ENCODE measurements around the gene NCOA5. TPM values are rescaled to one million over a fixed set of nuclear protein-coding genes. Genes with fewer than 3 reads are reported as not detected.

Gene NCOA5
- total RNA-seq (2021) (44.1 and 55.4 TPM in 2 replicates), Bru-seq, nascent RNA (percentile 97 among the genes with signal in this experiment), BruChase-seq, experiment 1, labeled RNA remaining after a 2-hour chase (percentile 92 among the genes with signal in this experiment), BruChase-seq, experiment 2, labeled RNA remaining after a 6-hour chase (percentile 83 among the genes with signal in this experiment)
- long read RNA-seq, transcript NCOA5-201 (8 exons, 3,220 nt): major isoform, 33 of 81 reads
- long read RNA-seq, partial matches to known transcripts: 20 of 81 reads
- long read RNA-seq, other reads (novel, unspliced or antisense): 28 of 81 reads

GRCh38 chr20:46089417-46090388 lies at the start of gene NCOA5:
NCOA5 (minus strand) TSS chr20:46089962; CDS start chr20:46079424, 10,538 bp downstream.
- Histone ChIP-seq H3K9me3 (ENCODE audit: low read depth, low read length, poor library complexity, severe bottlenecking) (no peaks in the 10 kb centered on the region), H3K4me1 (ENCODE audit: insufficient read depth, low read length, poor library complexity, severe bottlenecking) (peaks cover 33% of the 10 kb centered on the region), H3K36me3 (ENCODE audit: insufficient read depth, low read length, poor library complexity, severe bottlenecking) (no peaks in the 10 kb centered on the region), H3K4me3 (ENCODE audit: low read depth, low read length, poor library complexity, severe bottlenecking) (peak within 1 kb of the TSS; percentile 87), H3K27me3 (replicated peaks; ENCODE audit: insufficient read depth, low read depth, low read length, poor library complexity) (no peaks in the 10 kb centered on the region), H3K27ac (ENCODE audit: low read depth, low read length, poor library complexity, severe bottlenecking) (peak within 1 kb of the TSS; percentile 99)
- POLR2A ChIA-PET (ENCODE audit: low non-redundant PET): no interaction called here
- intact Hi-C loops (cut with micrococcal nuclease; ENCODE audit: unreplicated experiment): loop anchor here (5.0 kb wide), 1 partner anchor 67 kb away; no protein-coding TSS in a partner anchor
- peak; percentile 98 for DNase-seq (ENCODE audit: low spot score)
- CTCF ChIA-PET: interaction anchor here (1.7 kb wide), 1 partner anchor 103 kb away, joined by 6 read pairs; no protein-coding TSS in a partner anchor
- no TSS peak for BruUV-seq (replicated peaks)
- no peak for TF ChIP-seq EZH2 (IDR thresholded peaks at IDR 0.05; ENCODE audit: borderline replicate concordance, low read depth, low read length, poor library complexity, severe bottlenecking)
- TF ChIP-seq, protein P1, sequence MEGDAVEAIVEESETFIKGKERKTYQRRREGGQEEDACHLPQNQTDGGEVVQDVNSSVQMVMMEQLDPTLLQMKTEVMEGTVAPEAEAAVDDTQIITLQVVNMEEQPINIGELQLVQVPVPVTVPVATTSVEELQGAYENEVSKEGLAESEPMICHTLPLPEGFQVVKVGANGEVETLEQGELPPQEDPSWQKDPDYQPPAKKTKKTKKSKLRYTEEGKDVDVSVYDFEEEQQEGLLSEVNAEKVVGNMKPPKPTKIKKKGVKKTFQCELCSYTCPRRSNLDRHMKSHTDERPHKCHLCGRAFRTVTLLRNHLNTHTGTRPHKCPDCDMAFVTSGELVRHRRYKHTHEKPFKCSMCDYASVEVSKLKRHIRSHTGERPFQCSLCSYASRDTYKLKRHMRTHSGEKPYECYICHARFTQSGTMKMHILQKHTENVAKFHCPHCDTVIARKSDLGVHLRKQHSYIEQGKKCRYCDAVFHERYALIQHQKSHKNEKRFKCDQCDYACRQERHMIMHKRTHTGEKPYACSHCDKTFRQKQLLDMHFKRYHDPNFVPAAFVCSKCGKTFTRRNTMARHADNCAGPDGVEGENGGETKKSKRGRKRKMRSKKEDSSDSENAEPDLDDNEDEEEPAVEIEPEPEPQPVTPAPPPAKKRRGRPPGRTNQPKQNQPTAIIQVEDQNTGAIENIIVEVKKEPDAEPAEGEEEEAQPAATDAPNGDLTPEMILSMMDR (conservative IDR thresholded peaks at IDR 0.05; ENCODE audit: low read depth, low read length): peak; percentile 37; the same call in 1 of the 2 replicates

- Histone ChIP-seq H3K27ac (ENCODE audit: low read depth, low read length, poor library complexity, severe bottlenecking) (no peak overlapping the region), H3K4me3 (ENCODE audit: low read depth, low read length, poor library complexity, severe bottlenecking) (no peak overlapping the region), H3K27me3 (replicated peaks; ENCODE audit: insufficient read depth, low read depth, low read length, poor library complexity) (peaks cover 15% of the 10 kb centered on the region), H3K36me3 (ENCODE audit: insufficient read depth, low read length, poor library complexity, severe bottlenecking) (no peaks in the 10 kb centered on the region), H3K4me1 (ENCODE audit: insufficient read depth, low read length, poor library complexity, severe bottlenecking) (no peaks in the 10 kb centered on the region), H3K9me3 (ENCODE audit: low read depth, low read length, poor library complexity, severe bottlenecking) (no peaks in the 10 kb centered on the region)
- no peak for DNase-seq (ENCODE audit: low spot score)
- POLR2A ChIA-PET (ENCODE audit: low non-redundant PET): no interaction called here
- TF ChIP-seq, protein P1 (conservative IDR thresholded peaks at IDR 0.05; ENCODE audit: low read depth, low read length): no peak
- no peak for TF ChIP-seq EZH2 (IDR thresholded peaks at IDR 0.05; ENCODE audit: borderline replicate concordance, low read depth, low read length, poor library complexity, severe bottlenecking)
- BruUV-seq (replicated peaks): no TSS peak
- intact Hi-C loops (cut with micrococcal nuclease; ENCODE audit: unreplicated experiment): loop anchor here (10.0 kb wide), 2 partner anchors 105 to 545 kb away; partner anchors contain the start of gene TP53RK
- CTCF ChIA-PET: no interaction called here
Observed at GRCh38 chr20:46139266-46139889, 49.6 kb upstream of the NCOA5 start.

GRCh38 chr20:46137816-46138215 lies 48.1 kb upstream of the NCOA5 start:
- Histone ChIP-seq H3K4me1 (ENCODE audit: insufficient read depth, low read length, poor library complexity, severe bottlenecking) (no peaks in the 10 kb centered on the region), H3K4me3 (ENCODE audit: low read depth, low read length, poor library complexity, severe bottlenecking) (no peak overlapping the region), H3K36me3 (ENCODE audit: insufficient read depth, low read length, poor library complexity, severe bottlenecking) (no peaks in the 10 kb centered on the region), H3K9me3 (ENCODE audit: low read depth, low read length, poor library complexity, severe bottlenecking) (no peaks in the 10 kb centered on the region), H3K27ac (ENCODE audit: low read depth, low read length, poor library complexity, severe bottlenecking) (no peak overlapping the region), H3K27me3 (replicated peaks; ENCODE audit: insufficient read depth, low read depth, low read length, poor library complexity) (peaks cover 15% of the 10 kb centered on the region)
- no peak for DNase-seq (ENCODE audit: low spot score)
- BruUV-seq (replicated peaks): no TSS peak
- ChIA-PET CTCF (no interaction called here), POLR2A (ENCODE audit: low non-redundant PET) (no interaction called here)
- TF ChIP-seq, protein P1 (conservative IDR thresholded peaks at IDR 0.05; ENCODE audit: low read depth, low read length): no peak
- TF ChIP-seq EZH2 (IDR thresholded peaks at IDR 0.05; ENCODE audit: borderline replicate concordance, low read depth, low read length, poor library complexity, severe bottlenecking): no peak
- intact Hi-C loops (cut with micrococcal nuclease; ENCODE audit: unreplicated experiment): loop anchor here (10.0 kb wide), 2 partner anchors 107 to 547 kb away; partner anchors contain the start of gene TP53RK
